ENCODE data around the gene OR10R2.

- no peak for TF ChIP-seq TAF1 (IDR thresholded peaks at IDR 0.05; ENCODE audit: low read depth, low read length)
- no peak for TF ChIP-seq POLR2AphosphoS5 (IDR thresholded peaks at IDR 0.05; ENCODE audit: low read depth, low read length)
- no peak for TF ChIP-seq POLR2A (IDR thresholded peaks at IDR 0.05; ENCODE audit: low read depth, low read length)
Observed at GRCh38 chr1:158426137-158426536, 45.9 kb upstream of the OR10R2 start, which contains the start of gene OR10K2.

Data from GM12891 (cell line).